Stimulated activated CD8-positive, alpha-beta memory T cell treated with anti-CD3 and anti-CD28 coated beads, Interleukin-12 subunit alpha, Interleukin-12 subunit beta, amount 100 ng/mL, for 4 hours (primary cell): Measurements from ENCODE around the gene RNGTT.
"Not testable (repeated sequence)": the region's sequence is repeated elsewhere in the genome, so short reads cannot be mapped to it uniquely, and the experiment has no call there.

Experiments
- DNase-seq: peaks from one replicate; pipeline ENCODE4 v3.0.0-alpha.2; 2020; ENCODE audit warnings: low read depth

RNGTT gene

GRCh38 chr6:88910922-88911778, 52.3 kb downstream of the RNGTT start:
- no peak for DNase-seq

- DNase-seq = no peak
Observed at GRCh38 chr6:88908598-88909548, 54.5 kb downstream of the RNGTT start.

- DNase-seq = not testable (repeated sequence)
Observed at GRCh38 chr6:88907148-88907547, 56.3 kb downstream of the RNGTT start.

- DNase-seq = no peak
Observed at GRCh38 chr6:88899569-88900316, 63.7 kb downstream of the RNGTT start.

- no peak for DNase-seq
Observed at GRCh38 chr6:88895911-88896310, 67.5 kb downstream of the RNGTT start.

GRCh38 chr6:88890860-88891845, 72.3 kb downstream of the RNGTT start:
- no peak for DNase-seq

- no peak for DNase-seq
Observed at GRCh38 chr6:88890394-88890793, 73.0 kb downstream of the RNGTT start.

GRCh38 chr6:88884361-88884760, 79.1 kb downstream of the RNGTT start:
- DNase-seq = no peak

- DNase-seq = no peak
Observed at GRCh38 chr6:88882536-88882935, 80.9 kb downstream of the RNGTT start.

- no peak for DNase-seq
Observed at GRCh38 chr6:88881451-88881850, 82.0 kb downstream of the RNGTT start.

- no peak for DNase-seq
Observed at GRCh38 chr6:88880021-88880420, 83.4 kb downstream of the RNGTT start.

- no peak for DNase-seq
Observed at GRCh38 chr6:88877893-88878292, 85.5 kb downstream of the RNGTT start.

- no peak for DNase-seq
Observed at GRCh38 chr6:88872962-88873361, 90.5 kb downstream of the RNGTT start.

GRCh38 chr6:88871498-88871897, 91.9 kb downstream of the RNGTT start:
- no peak for DNase-seq

- DNase-seq = no peak
Observed at GRCh38 chr6:88870717-88871330, 92.6 kb downstream of the RNGTT start.

- no peak for DNase-seq
Observed at GRCh38 chr6:88869263-88870020, 94.0 kb downstream of the RNGTT start.

GRCh38 chr6:88867841-88868731, 95.3 kb downstream of the RNGTT start:
- DNase-seq = no peak

GRCh38 chr6:88866856-88867255, 96.6 kb downstream of the RNGTT start:
- no peak for DNase-seq

GRCh38 chr6:88865275-88865674, 98.1 kb downstream of the RNGTT start:
- DNase-seq = no peak
